GM21381 (cell line): Measurements from ENCODE around the gene EXOC4.

ENCODE experiments used
- ATAC-seq: cut with Tn5 transposase; IDR thresholded peaks from one replicate; pipeline ENCODE4 v1.9.1; 2021; ENCODE audit warnings: mild to moderate bottlenecking, moderate library complexity; ENCODE audit not compliant: unreplicated experiment

Gene EXOC4

GRCh38 chr7:133739817-133740216, 486.9 kb downstream of the EXOC4 start:
- no peak for ATAC-seq

DNA sequence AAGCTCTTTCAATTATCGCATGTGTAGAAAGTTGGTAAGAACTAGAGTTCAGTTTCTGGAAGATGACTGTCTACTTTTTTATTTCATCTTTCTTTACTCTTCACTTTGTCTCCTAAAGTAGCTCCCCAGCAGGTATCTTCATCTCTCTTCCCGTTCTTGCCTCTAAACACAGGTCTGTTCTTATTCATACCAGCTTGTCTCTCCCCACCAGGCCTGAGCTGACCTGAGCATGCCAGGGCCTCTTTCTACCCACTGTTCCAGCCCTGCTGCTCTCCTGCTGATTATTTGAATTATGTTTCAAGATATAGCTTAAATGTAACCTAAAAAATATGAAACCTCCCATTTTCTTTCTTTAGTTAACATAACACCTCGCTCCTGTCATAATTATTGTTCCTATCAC, 488.2 kb downstream of the EXOC4 start:
- ATAC-seq: no peak

- ATAC-seq: no peak
These were observed 488.8 kb downstream of the EXOC4 start for GRCh38 chr7:133741703-133742102.

GRCh38 chr7:133742709-133743538, 490.0 kb downstream of the EXOC4 start:
- ATAC-seq: no peak

GRCh38 chr7:133744451-133744850, 491.6 kb downstream of the EXOC4 start:
- no peak for ATAC-seq

GRCh38 chr7:133746305-133746704, 493.4 kb downstream of the EXOC4 start:
- no peak for ATAC-seq

- no peak for ATAC-seq
These were observed 494.0 kb downstream of the EXOC4 start for GRCh38 chr7:133746847-133747246.

DNA sequence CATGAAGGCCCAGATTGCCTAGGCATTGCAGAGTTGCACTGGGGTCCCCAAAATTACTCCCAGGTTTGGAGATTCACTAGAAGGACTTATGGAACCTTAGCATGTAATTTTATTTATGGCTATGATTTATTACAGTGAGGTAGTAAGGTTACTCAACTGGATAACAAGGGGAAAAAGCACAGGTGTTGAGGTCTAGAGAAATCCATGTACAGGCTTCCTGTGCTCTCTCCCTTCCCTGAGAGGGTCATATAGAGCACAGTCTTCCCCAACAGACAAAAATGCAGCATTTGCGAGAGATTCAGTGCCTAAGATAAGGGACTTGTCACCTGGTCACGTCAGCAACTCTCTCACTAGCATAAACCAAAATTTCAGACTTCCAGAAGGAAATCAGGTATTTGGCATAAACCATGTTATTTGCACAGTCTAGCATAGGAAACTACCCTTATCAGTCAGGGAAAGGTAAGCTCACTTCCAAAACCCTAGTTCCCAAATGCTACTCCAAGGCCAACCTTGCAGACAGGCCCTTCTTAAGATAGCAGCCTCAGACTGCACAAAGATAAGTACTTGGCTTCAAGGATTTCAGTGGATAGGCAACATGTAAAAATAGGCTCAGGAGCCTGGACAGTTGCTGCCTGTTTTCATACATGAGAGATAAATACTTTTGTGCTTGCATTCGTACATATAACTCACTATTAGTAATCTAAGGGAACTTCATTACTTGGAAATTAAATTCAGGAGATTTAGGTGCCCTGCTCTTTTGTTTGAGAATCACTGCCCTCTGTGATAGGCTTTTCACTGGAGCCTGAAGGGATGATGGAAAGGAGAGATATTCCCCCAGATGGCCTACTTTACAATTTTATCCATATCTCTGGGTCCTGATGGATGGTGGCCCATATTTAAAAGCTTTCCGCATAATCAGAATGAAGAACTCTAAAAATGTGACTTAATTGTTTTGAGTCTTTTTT, 495.8 kb downstream of the EXOC4 start:
- no peak for ATAC-seq

GRCh38 chr7:133750287-133750686, 497.4 kb downstream of the EXOC4 start:
- no peak for ATAC-seq

DNA sequence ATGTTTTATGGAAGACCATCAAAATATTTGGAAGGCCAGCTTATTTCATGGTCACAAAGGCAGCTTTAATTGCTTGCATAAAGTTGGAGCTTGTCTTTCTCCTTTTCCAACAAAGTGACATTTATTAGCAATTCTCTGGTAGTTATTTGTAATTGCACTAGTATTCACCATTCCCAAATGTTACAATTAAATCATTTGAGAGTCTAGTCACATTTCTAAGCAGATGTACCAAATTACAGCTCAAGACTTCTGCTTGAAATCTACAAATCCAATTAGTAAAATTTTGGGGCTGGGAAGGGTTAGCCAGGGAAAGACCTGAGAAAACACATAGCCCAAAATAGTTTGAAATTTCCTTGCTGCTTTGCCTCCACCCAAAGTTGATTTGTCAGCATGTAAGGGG, 498.2 kb downstream of the EXOC4 start:
- ATAC-seq: no peak

- ATAC-seq: no peak
These were observed 500.6 kb downstream of the EXOC4 start for GRCh38 chr7:133753513-133753912.

DNA sequence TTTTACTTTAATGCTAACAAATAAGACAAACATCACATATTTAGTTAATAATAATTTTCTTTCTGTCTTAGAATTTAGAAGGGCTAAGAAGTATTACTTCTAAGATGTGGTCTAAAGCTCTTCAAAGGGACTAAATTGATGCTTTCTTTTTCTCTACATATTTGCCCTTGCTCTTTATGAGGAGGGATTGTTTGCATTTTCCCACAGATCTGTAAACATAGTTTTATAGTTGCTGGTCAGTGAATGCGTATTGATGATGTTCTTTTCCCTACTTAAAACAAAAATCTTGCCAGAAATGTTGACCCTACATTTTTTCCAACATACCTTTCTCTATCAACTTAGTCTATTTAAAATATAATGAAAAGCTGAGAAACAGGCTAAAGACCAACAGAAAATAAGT, 501.8 kb downstream of the EXOC4 start:
- ATAC-seq: no peak

- no peak for ATAC-seq
These were observed 503.0 kb downstream of the EXOC4 start for GRCh38 chr7:133755901-133756300.

DNA sequence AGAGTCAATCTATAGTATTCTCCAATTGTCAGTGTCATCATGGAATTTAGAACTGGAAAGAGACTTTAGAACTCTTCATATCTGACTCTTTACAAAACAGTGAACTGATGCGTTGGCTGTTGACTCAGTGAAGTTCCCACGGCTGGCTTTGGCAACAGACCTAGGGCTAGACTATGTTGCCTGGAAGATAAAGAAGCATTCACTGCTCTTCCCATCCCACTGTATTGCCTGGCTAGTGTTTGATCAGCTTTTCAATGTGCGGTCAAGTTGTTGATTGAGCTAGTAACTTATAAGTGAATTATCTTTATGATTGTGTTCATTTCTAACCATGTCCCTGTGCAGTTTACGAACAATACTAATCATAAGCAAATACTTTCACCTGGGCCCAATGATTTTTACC, 508.6 kb downstream of the EXOC4 start:
- no peak for ATAC-seq

DNA sequence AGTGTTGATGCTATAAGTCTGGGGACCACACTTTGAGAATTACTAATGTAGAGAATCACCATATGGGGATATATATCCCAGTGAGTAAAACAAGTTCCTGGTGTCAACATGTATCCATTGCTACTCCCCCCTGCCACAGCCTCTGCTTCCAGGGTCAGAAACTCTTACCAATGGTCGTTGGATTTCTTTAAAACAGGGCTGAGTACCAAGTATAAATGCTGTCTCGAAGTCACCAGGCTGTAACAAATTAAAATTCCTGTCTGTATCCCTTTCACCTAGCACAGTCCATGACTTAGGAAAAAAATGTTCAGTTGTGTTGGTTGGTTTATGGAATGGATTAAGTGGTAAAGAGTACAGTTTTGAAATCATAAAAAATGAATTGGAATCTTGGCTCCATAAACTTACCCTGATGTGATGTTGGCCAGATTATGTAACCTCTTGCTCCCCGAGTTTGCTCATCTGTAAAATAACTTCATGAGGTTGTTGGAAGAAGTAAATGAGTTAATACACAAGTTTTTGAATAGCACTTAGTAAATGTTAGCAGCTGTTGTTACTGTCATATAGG, 510.3 kb downstream of the EXOC4 start:
- ATAC-seq: no peak

DNA sequence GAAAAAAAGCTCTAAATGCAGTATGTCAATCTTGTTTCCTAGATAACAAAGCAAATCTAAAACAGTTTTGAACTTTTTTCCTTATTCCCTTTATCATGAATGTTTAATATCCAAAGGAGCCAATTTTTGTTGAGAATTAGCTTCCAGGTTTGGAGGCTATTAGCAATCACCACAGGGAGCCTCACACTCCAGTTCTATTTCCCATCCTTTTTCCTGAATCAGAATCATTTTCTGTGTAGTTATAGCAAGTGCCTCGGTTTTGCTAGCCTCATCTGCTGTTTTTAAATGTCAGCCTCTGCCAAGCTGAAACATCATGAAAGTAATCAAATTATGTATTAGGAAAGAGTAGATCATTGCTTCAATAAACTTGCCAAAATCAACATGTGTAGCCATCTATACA, 516.8 kb downstream of the EXOC4 start:
- no peak for ATAC-seq

GRCh38 chr7:133770863-133771492, 518.1 kb downstream of the EXOC4 start:
- no peak for ATAC-seq

- no peak for ATAC-seq
These were observed 519.0 kb downstream of the EXOC4 start for GRCh38 chr7:133771788-133772419.

- ATAC-seq: no peak
These were observed 520.7 kb downstream of the EXOC4 start for GRCh38 chr7:133773601-133774000.

GRCh38 chr7:133775201-133775600, 522.3 kb downstream of the EXOC4 start:
- no peak for ATAC-seq

- ATAC-seq: no peak
These were observed 523.4 kb downstream of the EXOC4 start for GRCh38 chr7:133776266-133776665.
